OCI-LY7 (cell line): ENCODE measurements around the gene CYRIA. TPM values are rescaled to one million over a fixed set of nuclear protein-coding genes. Genes with fewer than 3 reads are reported as not detected.

Experiments used
- BruUV-seq: library from RNA; stranded (reverse); fragments of 400-500 nt; replicated peaks from 2 replicates; lab custom pipeline; 2021; lab: Mats Ljungman, UMichigan
- CTCF ChIA-PET: fragments of 300-600 bp; sonication (Branson Sonifier 250); formaldehyde crosslinking; loops from one replicate; lab custom pipeline; 2022; ENCODE audit warnings: antibody characterized with exemption; ENCODE audit not compliant: unreplicated experiment; lab: Charles Lee
- POLR2A ChIA-PET: fragments of 300-600 bp; sonication (Branson Sonifier 250); formaldehyde crosslinking; loops from one replicate; lab custom pipeline; 2022; ENCODE audit warnings: antibody characterized with exemption; lab: Charles Lee
- DNase-seq: peaks from one replicate; pipeline ENCODE4 v3.0.0-alpha.2; 2015; ENCODE audit warnings: low spot score
- H2AFZ ChIP-seq: fragments of 200-600 bp; sonication (generic), shearing (Covaris generic); 2 replicates; pipeline ENCODE4 v1.6.1; 2014; ENCODE audit warnings: mild to moderate bottlenecking, antibody characterized with exemption, low read length, moderate library complexity
- H3K27ac ChIP-seq: fragments of 200-600 bp; sonication (generic); 2 replicates; pipeline ENCODE4 v1.5.1; 2014; ENCODE audit warnings: mixed run types, low read depth, mild to moderate bottlenecking, moderate library complexity, low read length, inconsistent platforms; ENCODE audit not compliant: poor library complexity, severe bottlenecking
- H3K36me3 ChIP-seq: fragments of 200-600 bp; sonication (generic); 2 replicates; pipeline ENCODE4 v1.6.1; 2014; ENCODE audit warnings: mild to moderate bottlenecking, antibody characterized with exemption, low read length, moderate library complexity, mixed read lengths; ENCODE audit not compliant: insufficient read depth
- H3K4me1 ChIP-seq: fragments of 200-600 bp; sonication (generic); 2 replicates; pipeline ENCODE4 v1.5.1; 2014; ENCODE audit warnings: mild to moderate bottlenecking, low read length; ENCODE audit not compliant: insufficient read depth, poor library complexity, severe bottlenecking
- H3K4me2 ChIP-seq: fragments of 200-600 bp; sonication (generic); 2 replicates; pipeline ENCODE4 v1.6.1; 2014; ENCODE audit warnings: mild to moderate bottlenecking, low read length
- H3K4me3 ChIP-seq: fragments of 200-600 bp; sonication (generic); 2 replicates; pipeline ENCODE4 v1.5.1; 2014; ENCODE audit warnings: mild to moderate bottlenecking, low read depth, low read length; ENCODE audit not compliant: poor library complexity, severe bottlenecking
- H3K79me2 ChIP-seq: fragments of 200-600 bp; sonication (generic); 2 replicates; pipeline ENCODE4 v1.6.1; 2016; ENCODE audit warnings: low read depth, mild to moderate bottlenecking, low read length, moderate library complexity, mixed read lengths; ENCODE audit not compliant: insufficient read depth
- H3K9me2 ChIP-seq: fragments of 200-600 bp; sonication (generic); 2 replicates; pipeline ENCODE4 v1.6.1; 2016; ENCODE audit warnings: mild to moderate bottlenecking, low read length, mixed read lengths; ENCODE audit not compliant: insufficient read depth
- H3K9me3 ChIP-seq: fragments of 200-600 bp; sonication (generic); 2 replicates; pipeline ENCODE4 v1.6.1; 2014; ENCODE audit warnings: mild to moderate bottlenecking, mixed run types, low read length, mixed read lengths
- H4K20me1 ChIP-seq: fragments of 200-600 bp; sonication (generic); 2 replicates; pipeline ENCODE4 v1.6.1; 2014; ENCODE audit warnings: mild to moderate bottlenecking, antibody characterized with exemption, low read length, moderate library complexity, mixed read lengths; ENCODE audit not compliant: insufficient read depth
- CTCF ChIP-seq: fragments of 200-600 bp; sonication (generic); conservative IDR thresholded peaks from 2 replicates; pipeline ENCODE4 v1.5.1; 2014; ENCODE audit warnings: mild to moderate bottlenecking, antibody characterized with exemption, low read length, moderate library complexity, mixed read lengths
- EZH2phosphoT487 ChIP-seq: fragments of 200-600 bp; sonication (generic); IDR thresholded peaks from 2 replicates; pipeline ENCODE4 v1.6.1; 2018; ENCODE audit warnings: low read depth, borderline replicate concordance, mild to moderate bottlenecking, mixed run types, antibody characterized with exemption, low read length, moderate library complexity, mixed read lengths
- intact Hi-C: fragments of 100-400 bp; cut with micrococcal nuclease; formaldehyde crosslinking; loops from one replicate; pipeline ENCODE4 v1.10.0; 2022; ENCODE audit not compliant: unreplicated experiment
- total RNA-seq, 2 experiments: library from RNA; depleted of rRNA in 1 of 2; stranded (reverse); fragments of >200 nt in 1 of 2; shearing (Covaris generic) in 1 of 2; gene quantifications; 2 replicates each; pipeline ENCODE4 v1.2.3, GENCODE V29; 2014 to 2022

Gene CYRIA
- total RNA-seq, 2 experiments from 2014 or later: 5.0 to 11.7 TPM

- TF ChIP-seq CTCF (no peak), EZH2phosphoT487 (no peak)
- DNase-seq: no peak
- no peaks in the 10 kb centered on the region for H4K20me1 ChIP-seq
- CTCF ChIA-PET: interaction anchor here (13.4 kb wide), 1 partner anchor 24 kb away, joined by 149 read pairs; no protein-coding TSS in a partner anchor
- POLR2A ChIA-PET: interaction anchor here (1.6 to 15.0 kb wide), 2 partner anchors 10 to 26 kb away, joined by 5 to 414 read pairs; partner anchors contain the start of gene CYRIA
- BruUV-seq: no TSS peak
- peaks cover 9% of the 10 kb centered on the region; the same call in 1 of the 2 replicates for H3K9me3 ChIP-seq
- H3K36me3 ChIP-seq: peaks cover 9% of the 10 kb centered on the region
- H2AFZ ChIP-seq: no peak overlapping the region
- no peaks in the 10 kb centered on the region for H3K9me2 ChIP-seq
- intact Hi-C loops: no loop called here
- H3K79me2 ChIP-seq: no peaks in the 10 kb centered on the region
- no peak overlapping the region for H3K4me3 ChIP-seq
- no peak overlapping the region for H3K27ac ChIP-seq
- peaks cover 68% of the 10 kb centered on the region for H3K4me1 ChIP-seq
- H3K4me2 ChIP-seq: no peak overlapping the region
Measured at GRCh38 chr2:16632598-16632997, 33.0 kb downstream of the CYRIA start.

- TF ChIP-seq CTCF (no peak; the same call in 1 of the 2 replicates), EZH2phosphoT487 (no peak)
- peaks cover 77% of the 10 kb centered on the region for H3K4me1 ChIP-seq
- CTCF ChIA-PET: interaction anchor here (13.4 kb wide), 1 partner anchor 27 kb away, joined by 149 read pairs; no protein-coding TSS in a partner anchor
- intact Hi-C loops: loop anchor here (1.0 kb wide), 1 partner anchor 27 kb away; no protein-coding TSS in a partner anchor
- no peaks in the 10 kb centered on the region; the same call in 1 of the 2 replicates for H3K36me3 ChIP-seq
- H4K20me1 ChIP-seq: no peaks in the 10 kb centered on the region
- DNase-seq: peak; percentile 66
- peak overlapping the region; percentile 3 for H3K4me3 ChIP-seq
- no peaks in the 10 kb centered on the region for H3K79me2 ChIP-seq
- no TSS peak for BruUV-seq
- H3K27ac ChIP-seq: peak overlapping the region; percentile 97
- no peaks in the 10 kb centered on the region for H3K9me2 ChIP-seq
- no peaks in the 10 kb centered on the region for H3K9me3 ChIP-seq
- no peak overlapping the region for H2AFZ ChIP-seq
- POLR2A ChIA-PET: interaction anchor here (3.0 to 15.0 kb wide), 2 partner anchors 9 to 28 kb away, joined by 16 to 414 read pairs; partner anchors contain the start of gene CYRIA
- peak overlapping the region; percentile 95 for H3K4me2 ChIP-seq
Measured at GRCh38 chr2:16630463-16630862, 35.2 kb downstream of the CYRIA start.

GRCh38 chr2:16629770-16630169 lies 35.9 kb downstream of the CYRIA start:
- no TSS peak for BruUV-seq
- H3K36me3 ChIP-seq: no peaks in the 10 kb centered on the region; the same call in 1 of the 2 replicates
- H3K4me3 ChIP-seq: no peak overlapping the region
- H4K20me1 ChIP-seq: no peaks in the 10 kb centered on the region
- no peaks in the 10 kb centered on the region for H3K9me3 ChIP-seq
- peak overlapping the region; percentile 95 for H3K4me2 ChIP-seq
- no peak for TF ChIP-seq CTCF
- TF ChIP-seq EZH2phosphoT487: no peak
- H3K27ac ChIP-seq: peak overlapping the region; percentile 97
- ChIA-PET CTCF (interaction anchor here (13.4 kb wide), 1 partner anchor 27 kb away, joined by 149 read pairs; no protein-coding TSS in a partner anchor), POLR2A (interaction anchor here (1.0 to 15.0 kb wide), 3 partner anchors 8 to 529 kb away, joined by 3 to 414 read pairs (median 16); partner anchors contain the start of gene CYRIA)
- no peak for DNase-seq
- intact Hi-C loops: loop anchor here (1.0 to 10.0 kb wide), 4 partner anchors 28 to 1123 kb away; partner anchors contain the start of genes GEN1, RAD51AP2 and SMC6
- H2AFZ ChIP-seq: peak overlapping the region; percentile 52; the same call in 1 of the 2 replicates
- peaks cover 1% of the 10 kb centered on the region; the same call in 1 of the 2 replicates for H3K79me2 ChIP-seq
- no peaks in the 10 kb centered on the region for H3K9me2 ChIP-seq
- H3K4me1 ChIP-seq: peaks cover 80% of the 10 kb centered on the region
